ENCODE measurements around the gene EDEM1. TPM values are rescaled to one million over a fixed set of nuclear protein-coding genes. Genes with fewer than 3 reads are reported as not detected.

The EDEM1 gene
- total RNA-seq, 1 donor from 2014 or later, result 24.1 TPM

GRCh38 chr3:5245927-5246326 lies 58.4 kb downstream of the EDEM1 start:
- Mint-ChIP-seq H3K27me3 (no peaks in the 10 kb centered on the region), H3K27ac (no peak overlapping the region), H3K4me3 (ENCODE audit: low read depth) (no peak overlapping the region), H3K4me1 (ENCODE audit: low read depth) (peaks cover 8% of the 10 kb centered on the region), H3K36me3 (ENCODE audit: insufficient read depth) (peaks cover 5% of the 10 kb centered on the region), H3K9me3 (ENCODE audit: low read depth) (peaks cover 10% of the 10 kb centered on the region)
- no peak for DNase-seq (ENCODE audit: low spot score, unreplicated experiment)
- no peak for TF ChIP-seq CTCF (IDR thresholded peaks at IDR 0.05; ENCODE audit: unreplicated experiment)

GRCh38 chr3:5248822-5249221 lies 61.3 kb downstream of the EDEM1 start:
- H3K36me3 Mint-ChIP-seq (ENCODE audit: insufficient read depth), result peaks cover 4% of the 10 kb centered on the region
- H3K9me3 Mint-ChIP-seq (ENCODE audit: low read depth), result peaks cover 7% of the 10 kb centered on the region
- no peak overlapping the region for H3K4me3 Mint-ChIP-seq (ENCODE audit: low read depth)
- no peaks in the 10 kb centered on the region for H3K27me3 Mint-ChIP-seq
- peaks cover 12% of the 10 kb centered on the region for H3K4me1 Mint-ChIP-seq (ENCODE audit: low read depth)
- no peak overlapping the region for H3K27ac Mint-ChIP-seq
- DNase-seq (ENCODE audit: low spot score, unreplicated experiment), result no peak
- no peak for TF ChIP-seq CTCF (IDR thresholded peaks at IDR 0.05; ENCODE audit: unreplicated experiment)

- H3K4me1 Mint-ChIP-seq (ENCODE audit: low read depth), result peaks cover 13% of the 10 kb centered on the region
- no peaks in the 10 kb centered on the region for H3K9me3 Mint-ChIP-seq (ENCODE audit: low read depth)
- no peaks in the 10 kb centered on the region for H3K36me3 Mint-ChIP-seq (ENCODE audit: insufficient read depth)
- H3K27ac Mint-ChIP-seq, result no peak overlapping the region
- TF ChIP-seq CTCF (IDR thresholded peaks at IDR 0.05; ENCODE audit: unreplicated experiment), result no peak
- peak overlapping the region; percentile 33 for H3K4me3 Mint-ChIP-seq (ENCODE audit: low read depth)
- H3K27me3 Mint-ChIP-seq, result no peaks in the 10 kb centered on the region
- DNase-seq (ENCODE audit: low spot score, unreplicated experiment), result no peak
Measured at GRCh38 chr3:5250467-5251195, 63.1 kb downstream of the EDEM1 start.

GRCh38 chr3:5251196-5251583 lies 63.7 kb downstream of the EDEM1 start:
- no peak for DNase-seq (ENCODE audit: low spot score, unreplicated experiment)
- H3K27me3 Mint-ChIP-seq, result peaks cover 5% of the 10 kb centered on the region
- H3K36me3 Mint-ChIP-seq (ENCODE audit: insufficient read depth), result no peaks in the 10 kb centered on the region
- H3K9me3 Mint-ChIP-seq (ENCODE audit: low read depth), result no peaks in the 10 kb centered on the region
- H3K27ac Mint-ChIP-seq, result no peak overlapping the region
- no peak overlapping the region for H3K4me3 Mint-ChIP-seq (ENCODE audit: low read depth)
- H3K4me1 Mint-ChIP-seq (ENCODE audit: low read depth), result peaks cover 13% of the 10 kb centered on the region
- no peak for TF ChIP-seq CTCF (IDR thresholded peaks at IDR 0.05; ENCODE audit: unreplicated experiment)

GRCh38 chr3:5252131-5252530 lies 64.6 kb downstream of the EDEM1 start:
- H3K9me3 Mint-ChIP-seq (ENCODE audit: low read depth), result no peaks in the 10 kb centered on the region
- no peaks in the 10 kb centered on the region for H3K36me3 Mint-ChIP-seq (ENCODE audit: insufficient read depth)
- no peak overlapping the region for H3K27ac Mint-ChIP-seq
- DNase-seq (ENCODE audit: low spot score, unreplicated experiment), result no peak
- peaks cover 13% of the 10 kb centered on the region for H3K4me1 Mint-ChIP-seq (ENCODE audit: low read depth)
- TF ChIP-seq CTCF (IDR thresholded peaks at IDR 0.05; ENCODE audit: unreplicated experiment), result no peak
- H3K4me3 Mint-ChIP-seq (ENCODE audit: low read depth), result no peak overlapping the region
- peaks cover 6% of the 10 kb centered on the region for H3K27me3 Mint-ChIP-seq
